HG03460 (cell line): Measurements from ENCODE around the gene SPRY1.

Experiments used
- ATAC-seq: cut with Tn5 transposase; IDR thresholded peaks from one replicate; pipeline ENCODE4 v1.9.1; 2021; ENCODE audit not compliant: unreplicated experiment

The SPRY1 gene

DNA sequence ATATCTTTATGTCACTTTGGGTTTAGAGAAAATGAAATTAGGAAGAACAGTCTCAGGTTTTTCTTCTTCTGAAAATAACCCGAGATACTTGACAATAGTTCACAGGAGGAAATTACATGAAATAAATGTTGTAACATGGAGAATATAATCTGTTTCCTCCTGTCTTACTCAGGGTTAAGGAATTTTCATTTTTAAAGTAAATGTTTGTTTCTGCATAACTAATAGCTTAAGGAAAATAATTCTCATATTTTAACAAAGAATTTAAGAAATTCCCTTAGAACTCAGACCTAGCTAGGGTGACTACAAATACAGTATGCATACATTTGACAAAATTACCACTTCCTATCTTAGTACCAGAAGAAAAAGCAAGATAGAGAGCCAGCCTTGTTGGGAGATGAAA lies 17.2 kb upstream of the SPRY1 start:
- ATAC-seq = no peak

- no peak for ATAC-seq
These were observed 15.6 kb upstream of the SPRY1 start for GRCh38 chr4:123380728-123381716.

DNA sequence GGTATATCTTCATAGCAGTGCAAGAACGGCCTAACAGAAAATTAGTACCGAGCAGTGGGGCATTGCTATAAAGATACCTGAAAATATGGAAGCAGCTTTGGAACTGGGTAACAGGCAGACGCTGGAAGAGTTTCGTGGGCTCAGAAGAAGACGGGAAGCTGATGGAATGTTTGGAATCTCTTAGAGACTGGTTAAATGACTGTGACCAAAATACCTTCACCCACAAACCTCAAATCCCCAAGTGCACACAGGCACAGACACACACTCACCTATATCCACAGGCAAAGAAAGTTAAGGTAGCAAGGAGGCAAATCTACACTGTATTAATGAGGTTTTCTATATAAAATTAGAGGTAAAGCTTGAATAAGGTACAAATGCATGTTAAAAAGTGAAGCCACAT lies 14.6 kb upstream of the SPRY1 start:
- no peak for ATAC-seq

DNA sequence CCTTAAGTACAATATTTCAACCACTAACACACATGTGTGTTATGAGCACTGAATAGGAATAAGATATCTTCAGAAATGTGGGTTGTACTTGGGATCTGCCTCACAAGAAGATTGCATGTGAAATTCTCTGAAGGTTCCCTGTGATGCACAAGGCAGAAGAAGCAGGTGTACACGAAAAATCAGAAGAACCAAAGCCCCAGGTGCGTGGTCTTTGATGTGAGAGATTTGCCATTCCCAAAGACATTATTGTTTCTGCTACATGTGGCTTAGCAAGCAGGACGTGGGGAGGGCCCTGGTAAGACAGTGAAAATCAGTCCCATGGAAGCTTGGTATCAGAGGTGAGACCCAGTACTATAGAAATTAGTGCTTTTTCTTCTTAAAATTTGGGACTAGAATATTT lies 13.0 kb upstream of the SPRY1 start:
- ATAC-seq = no peak

DNA sequence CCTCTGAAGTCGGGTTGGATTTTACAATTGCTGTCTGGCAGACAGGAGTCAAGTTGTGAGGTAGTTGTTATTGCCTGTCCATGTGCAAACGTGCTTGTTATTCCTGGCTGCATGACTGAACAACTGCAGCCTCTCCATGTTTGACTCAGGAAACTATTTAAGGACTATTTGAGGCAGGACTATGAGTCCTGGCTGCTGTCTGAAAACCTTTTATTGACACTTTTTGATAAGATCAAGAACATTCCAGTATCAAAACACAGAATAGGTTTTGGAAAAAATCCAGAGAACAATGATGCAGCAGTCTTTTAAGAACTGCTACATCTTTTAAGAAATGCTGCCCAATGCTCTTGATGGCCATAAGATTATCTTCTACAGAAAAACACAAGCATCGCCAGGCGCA lies 10.0 kb upstream of the SPRY1 start:
- no peak for ATAC-seq

GRCh38 chr4:123390846-123391456 lies 5.6 kb upstream of the SPRY1 start:
- no peak for ATAC-seq

- no peak for ATAC-seq
These were observed 2.9 kb upstream of the SPRY1 start for GRCh38 chr4:123393721-123394120.

DNA sequence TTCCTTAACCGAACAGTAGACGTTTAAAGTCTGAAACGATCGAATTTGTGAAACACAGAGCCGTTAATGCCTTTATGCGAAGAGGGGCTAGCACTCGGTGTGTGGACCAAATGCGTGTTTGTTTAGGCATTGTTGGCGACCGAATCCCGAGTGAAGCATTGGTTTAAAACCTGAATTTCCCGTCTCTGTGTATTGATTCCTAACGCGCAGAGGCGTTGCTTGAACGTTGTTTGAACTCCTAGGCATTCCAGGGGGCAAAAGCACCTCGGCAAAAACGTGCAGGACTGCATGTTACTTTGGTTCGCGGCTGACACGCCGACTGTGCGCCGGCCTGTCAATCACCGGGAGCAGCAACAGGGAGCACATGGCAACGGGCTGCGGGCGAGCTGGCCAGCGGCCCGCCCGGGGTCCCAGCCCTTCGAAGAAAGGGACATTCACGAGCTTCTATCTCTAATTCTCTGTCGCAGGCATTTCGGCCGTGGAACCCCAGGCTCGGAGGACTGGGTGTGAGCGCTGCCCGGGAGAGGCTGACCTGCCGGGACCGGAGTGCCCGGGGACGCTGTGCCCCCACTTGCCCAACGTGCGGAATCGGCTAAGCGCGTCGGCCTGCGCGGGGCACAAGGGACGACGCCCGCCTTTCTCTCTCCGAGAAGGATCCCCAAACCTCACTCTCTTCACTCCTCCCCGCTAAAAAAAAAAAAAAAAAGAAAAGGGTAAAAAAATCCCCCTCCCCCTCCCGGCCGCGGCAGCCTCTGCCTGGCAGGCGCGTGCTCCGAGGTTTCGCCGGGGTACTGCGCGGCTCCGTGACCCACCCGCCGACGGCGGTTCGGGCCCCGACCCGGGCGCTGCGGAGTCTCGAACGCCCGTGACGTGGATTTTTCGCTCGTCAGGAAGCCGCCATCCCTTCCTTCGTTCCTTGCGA lies 810 bp downstream of the SPRY1 start:
- peak; percentile 10 for ATAC-seq

DNA sequence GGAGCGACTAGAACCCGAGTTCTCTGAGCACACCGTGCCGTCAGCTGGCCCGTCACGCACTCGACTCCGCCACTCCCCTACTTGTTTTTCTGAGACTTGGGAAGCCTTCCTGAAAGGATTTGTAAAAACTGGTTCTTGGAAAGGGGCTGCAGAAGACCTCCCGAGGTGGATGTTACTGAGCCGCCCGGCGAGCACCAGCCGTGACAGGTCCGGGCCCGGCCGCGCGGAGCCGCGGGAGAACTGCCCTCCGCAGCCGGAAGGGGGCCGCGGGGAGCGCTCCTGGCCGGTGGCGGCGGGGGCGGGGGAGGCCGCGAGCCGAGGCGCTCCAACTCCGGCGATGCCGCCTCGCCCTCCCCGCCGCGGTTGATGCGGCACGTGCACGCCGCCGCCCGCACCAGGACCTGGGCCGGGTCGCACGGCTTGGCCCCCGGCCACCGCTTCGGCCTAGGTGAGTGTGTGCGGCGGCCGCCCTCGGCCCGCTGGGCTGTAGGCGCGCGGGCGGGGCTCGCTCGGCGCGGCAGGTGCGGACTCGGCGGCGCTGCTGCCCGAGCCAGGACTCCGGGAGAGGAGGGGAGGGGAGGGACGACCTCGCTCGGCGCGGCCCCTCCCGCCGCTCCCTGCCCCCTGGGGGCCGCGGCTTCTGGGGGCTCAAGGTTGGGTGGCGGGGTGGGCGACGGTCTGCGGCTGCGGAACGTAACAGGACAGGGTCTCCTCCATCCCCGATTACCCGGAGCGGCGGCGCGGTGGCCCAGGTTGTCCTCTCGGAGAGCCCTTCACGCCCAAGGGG lies 1.7 kb downstream of the SPRY1 start:
- peak; percentile 52 for ATAC-seq

- peak; percentile 30 for ATAC-seq
These were observed 2.4 kb downstream of the SPRY1 start for GRCh38 chr4:123398853-123399626.

GRCh38 chr4:123399627-123400358 lies 3.2 kb downstream of the SPRY1 start:
- ATAC-seq = no peak

DNA sequence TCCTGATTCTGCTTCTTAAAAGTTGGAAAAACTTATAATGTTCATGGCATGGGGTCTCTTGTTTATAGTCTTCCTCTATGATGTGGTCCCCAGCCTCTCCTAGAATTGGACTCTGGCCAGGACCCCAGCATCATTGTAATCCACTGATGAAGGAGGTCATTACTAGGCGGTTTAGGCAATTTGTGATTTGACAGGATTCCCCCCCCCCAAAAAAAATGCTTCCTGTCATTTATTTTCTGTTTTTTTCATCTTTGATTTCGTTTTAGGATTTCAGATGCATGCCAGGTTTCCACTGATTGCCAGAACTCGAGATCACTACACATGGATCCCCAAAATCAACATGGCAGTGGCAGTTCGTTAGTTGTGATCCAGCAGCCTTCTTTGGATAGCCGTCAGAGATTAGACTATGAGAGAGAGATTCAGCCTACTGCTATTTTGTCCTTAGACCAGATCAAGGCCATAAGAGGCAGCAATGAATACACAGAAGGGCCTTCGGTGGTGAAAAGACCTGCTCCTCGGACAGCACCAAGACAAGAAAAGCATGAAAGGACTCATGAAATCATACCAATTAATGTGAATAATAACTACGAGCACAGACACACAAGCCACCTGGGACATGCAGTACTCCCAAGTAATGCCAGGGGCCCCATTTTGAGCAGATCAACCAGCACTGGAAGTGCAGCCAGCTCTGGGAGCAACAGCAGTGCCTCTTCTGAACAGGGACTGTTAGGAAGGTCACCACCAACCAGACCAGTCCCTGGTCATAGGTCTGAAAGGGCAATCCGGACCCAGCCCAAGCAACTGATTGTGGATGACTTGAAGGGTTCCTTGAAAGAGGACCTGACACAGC lies 4.9 kb downstream of the SPRY1 start:
- ATAC-seq = no peak

- no peak for ATAC-seq
These were observed 5.5 kb downstream of the SPRY1 start for GRCh38 chr4:123402121-123402465.

- no peak for ATAC-seq
These were observed 6.5 kb downstream of the SPRY1 start for GRCh38 chr4:123403080-123403604.

GRCh38 chr4:123404533-123404932 lies 7.9 kb downstream of the SPRY1 start:
- ATAC-seq = no peak

GRCh38 chr4:123405267-123405865 lies 8.8 kb downstream of the SPRY1 start:
- no peak for ATAC-seq

DNA sequence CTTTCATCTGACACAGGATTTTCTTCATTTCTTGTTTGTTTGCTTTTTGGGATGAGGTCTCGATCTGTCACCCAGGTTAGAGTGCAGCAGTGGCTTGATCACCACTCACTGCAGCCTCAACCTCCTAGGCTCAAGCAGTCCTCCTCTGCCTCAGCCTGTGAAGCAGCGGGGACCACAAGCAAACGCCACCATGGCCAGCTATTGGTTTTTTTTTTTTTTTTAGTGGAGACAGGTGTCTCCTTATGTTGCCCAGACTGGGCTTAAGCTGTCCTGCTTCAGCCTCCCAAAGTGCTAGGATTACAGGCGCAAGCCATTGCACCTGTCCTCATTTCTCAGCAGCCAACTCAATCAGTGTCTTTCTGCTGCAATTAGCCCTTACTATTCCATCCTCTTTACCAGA lies 10.3 kb downstream of the SPRY1 start:
- ATAC-seq = no peak
